ENCODE results near the gene OR8B2. TPM values are rescaled to one million over a fixed set of nuclear protein-coding genes. Genes with fewer than 3 reads are reported as not detected.

Gene OR8B2, protein sequence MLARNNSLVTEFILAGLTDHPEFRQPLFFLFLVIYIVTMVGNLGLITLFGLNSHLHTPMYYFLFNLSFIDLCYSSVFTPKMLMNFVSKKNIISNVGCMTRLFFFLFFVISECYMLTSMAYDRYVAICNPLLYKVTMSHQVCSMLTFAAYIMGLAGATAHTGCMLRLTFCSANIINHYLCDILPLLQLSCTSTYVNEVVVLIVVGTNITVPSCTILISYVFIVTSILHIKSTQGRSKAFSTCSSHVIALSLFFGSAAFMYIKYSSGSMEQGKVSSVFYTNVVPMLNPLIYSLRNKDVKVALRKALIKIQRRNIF
- total RNA-seq = not detected in 2 replicates

DNA sequence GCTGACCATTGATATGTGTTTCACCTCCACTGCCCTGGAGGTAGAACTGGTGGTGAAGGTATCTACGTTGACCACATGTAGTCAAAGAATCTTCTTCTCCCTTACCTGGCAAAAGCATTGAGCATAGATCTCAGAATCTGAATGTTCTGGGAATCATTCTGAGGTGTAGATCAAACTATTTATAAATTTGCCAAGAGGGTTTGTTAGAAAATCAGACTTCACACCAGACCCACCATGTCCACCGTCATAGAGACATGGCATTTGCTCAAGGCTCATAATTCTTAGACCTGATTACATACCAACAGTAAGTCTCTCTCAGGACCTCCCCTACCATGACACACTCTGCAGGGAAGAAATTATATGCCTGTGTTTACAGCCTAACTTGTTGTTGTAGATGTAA is at the start of gene OR8B2:
Gene OR8B2 (minus strand): TSS at position 101 of the 400 bp plus-strand sequence. CDS start 1,156 bp downstream, outside the sequence.
- POLR2A ChIA-PET = no interaction called here
- CTCF ChIA-PET = no interaction called here
- Mint-ChIP-seq H3K9me3 (no peaks in the 10 kb centered on the region), H3K4me1 (no peaks in the 10 kb centered on the region), H3K36me3 (ENCODE audit: low read depth) (no peaks in the 10 kb centered on the region), H3K27ac (no peak within 1 kb of the TSS), H3K4me3 (no peak within 1 kb of the TSS), H3K27me3 (peaks cover 3% of the 10 kb centered on the region)
- TF ChIP-seq, protein P1, sequence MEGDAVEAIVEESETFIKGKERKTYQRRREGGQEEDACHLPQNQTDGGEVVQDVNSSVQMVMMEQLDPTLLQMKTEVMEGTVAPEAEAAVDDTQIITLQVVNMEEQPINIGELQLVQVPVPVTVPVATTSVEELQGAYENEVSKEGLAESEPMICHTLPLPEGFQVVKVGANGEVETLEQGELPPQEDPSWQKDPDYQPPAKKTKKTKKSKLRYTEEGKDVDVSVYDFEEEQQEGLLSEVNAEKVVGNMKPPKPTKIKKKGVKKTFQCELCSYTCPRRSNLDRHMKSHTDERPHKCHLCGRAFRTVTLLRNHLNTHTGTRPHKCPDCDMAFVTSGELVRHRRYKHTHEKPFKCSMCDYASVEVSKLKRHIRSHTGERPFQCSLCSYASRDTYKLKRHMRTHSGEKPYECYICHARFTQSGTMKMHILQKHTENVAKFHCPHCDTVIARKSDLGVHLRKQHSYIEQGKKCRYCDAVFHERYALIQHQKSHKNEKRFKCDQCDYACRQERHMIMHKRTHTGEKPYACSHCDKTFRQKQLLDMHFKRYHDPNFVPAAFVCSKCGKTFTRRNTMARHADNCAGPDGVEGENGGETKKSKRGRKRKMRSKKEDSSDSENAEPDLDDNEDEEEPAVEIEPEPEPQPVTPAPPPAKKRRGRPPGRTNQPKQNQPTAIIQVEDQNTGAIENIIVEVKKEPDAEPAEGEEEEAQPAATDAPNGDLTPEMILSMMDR (IDR thresholded peaks at IDR 0.05) = no peak
- DNase-seq (no peak), ATAC-seq (ENCODE audit: low read depth) (no peak)
- intact Hi-C loops (cut with micrococcal nuclease) = no loop called here

DNA sequence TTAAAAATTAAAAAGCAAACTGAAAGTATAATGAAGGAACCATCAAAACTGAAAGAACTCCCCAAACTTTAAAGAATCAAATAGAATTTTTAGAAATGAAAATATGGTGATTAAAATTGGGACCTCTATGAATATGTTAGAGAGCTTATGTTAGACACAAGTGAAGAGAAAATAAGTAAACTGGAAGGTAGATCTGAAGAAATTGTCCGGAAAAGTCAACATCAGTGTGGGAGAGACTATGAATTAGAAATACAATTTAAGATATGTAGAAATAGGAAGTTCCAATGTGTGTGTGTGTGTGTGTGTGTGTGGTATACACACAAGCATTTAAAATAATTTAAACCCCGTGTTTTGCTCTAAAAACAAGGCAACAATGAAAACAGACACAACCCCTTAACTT is 45.3 kb upstream of the OR8B2 start:
- peaks cover 4% of the 10 kb centered on the region for H3K27me3 Mint-ChIP-seq
- DNase-seq (no peak), ATAC-seq (ENCODE audit: low read depth) (no peak)
- CTCF ChIA-PET = no interaction called here
- TF ChIP-seq, protein P1 (IDR thresholded peaks at IDR 0.05) = no peak
- intact Hi-C loops (cut with micrococcal nuclease) = loop anchor here (10.0 kb wide), 1 partner anchor 1035 kb away; no protein-coding TSS in a partner anchor
- H3K9me3 Mint-ChIP-seq = peaks cover 7% of the 10 kb centered on the region
- POLR2A ChIA-PET = no interaction called here
- no peaks in the 10 kb centered on the region for H3K36me3 Mint-ChIP-seq (ENCODE audit: low read depth)
- H3K4me1 Mint-ChIP-seq = no peaks in the 10 kb centered on the region
- no peak overlapping the region for H3K27ac Mint-ChIP-seq
- H3K4me3 Mint-ChIP-seq = no peak overlapping the region

DNA sequence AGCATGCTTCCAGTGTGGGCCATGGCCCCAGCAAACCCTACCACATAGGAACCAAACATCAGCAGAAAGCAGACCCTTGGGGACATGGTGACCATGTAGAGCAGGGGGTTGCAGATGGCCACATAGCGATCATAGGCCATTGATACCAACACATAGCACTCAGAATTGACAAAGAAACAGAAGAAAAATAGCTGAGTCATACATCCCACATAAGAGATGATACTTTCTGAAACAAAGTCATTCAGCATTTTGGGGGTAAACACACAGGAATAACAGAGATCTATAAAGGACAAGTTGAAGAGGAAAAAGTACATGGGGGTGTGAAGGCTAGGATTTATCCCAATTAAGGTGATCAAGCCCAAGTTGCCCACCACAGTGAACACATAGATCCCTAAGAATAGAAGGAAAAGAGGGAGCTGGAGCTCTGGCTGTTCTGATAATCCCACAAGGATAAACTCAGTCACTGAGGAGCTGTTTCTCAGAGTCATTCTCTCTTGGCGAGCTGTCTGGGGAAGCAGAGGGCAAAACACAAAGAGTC is 40.2 kb upstream of the OR8B2 start, which contains the start of gene OR8B4:
Gene OR8B4 (minus strand): TSS at position 488 of the 538 bp plus-strand sequence. CDS start 0 bp downstream, at position 488.
- TF ChIP-seq, protein P1 (IDR thresholded peaks at IDR 0.05) = no peak
- Mint-ChIP-seq H3K27ac (no peak within 1 kb of the TSS), H3K36me3 (ENCODE audit: low read depth) (no peaks in the 10 kb centered on the region), H3K4me1 (no peaks in the 10 kb centered on the region), H3K9me3 (peaks cover 3% of the 10 kb centered on the region), H3K4me3 (no peak within 1 kb of the TSS), H3K27me3 (peaks cover 21% of the 10 kb centered on the region)
- DNase-seq (no peak), ATAC-seq (ENCODE audit: low read depth) (no peak)
- POLR2A ChIA-PET = no interaction called here
- intact Hi-C loops (cut with micrococcal nuclease) = loop anchor here (10.0 kb wide), 1 partner anchor 1030 kb away; no protein-coding TSS in a partner anchor
- CTCF ChIA-PET = no interaction called here

DNA sequence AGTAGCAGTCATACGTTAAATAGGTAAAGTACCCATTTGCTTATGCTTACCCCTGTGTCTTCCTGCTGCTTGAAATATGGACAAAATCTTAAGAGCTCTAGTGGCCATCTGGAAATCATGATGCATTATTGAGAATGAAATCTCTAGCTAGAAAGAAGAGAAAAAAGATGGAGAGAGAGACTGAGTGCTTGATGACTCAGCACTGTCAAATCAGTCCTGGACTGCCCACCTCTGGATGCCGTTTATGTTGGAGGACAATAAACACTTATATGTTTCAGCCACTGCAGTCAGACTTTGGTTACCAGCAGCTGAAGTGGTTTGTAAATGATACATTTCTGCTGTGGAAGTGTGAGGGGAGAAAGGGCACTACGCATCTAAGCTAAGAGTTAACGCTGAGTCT is 36.7 kb upstream of the OR8B2 start:
- intact Hi-C loops (cut with micrococcal nuclease) = loop anchor here (10.0 kb wide), 1 partner anchor 1026 kb away; no protein-coding TSS in a partner anchor
- DNase-seq (no peak), ATAC-seq (ENCODE audit: low read depth) (no peak)
- Mint-ChIP-seq H3K36me3 (ENCODE audit: low read depth) (no peaks in the 10 kb centered on the region), H3K4me3 (no peak overlapping the region), H3K27ac (no peak overlapping the region), H3K9me3 (no peaks in the 10 kb centered on the region), H3K27me3 (peaks cover 28% of the 10 kb centered on the region), H3K4me1 (no peaks in the 10 kb centered on the region)
- TF ChIP-seq, protein P1 (IDR thresholded peaks at IDR 0.05) = no peak
- POLR2A ChIA-PET = no interaction called here
- CTCF ChIA-PET = no interaction called here

DNA sequence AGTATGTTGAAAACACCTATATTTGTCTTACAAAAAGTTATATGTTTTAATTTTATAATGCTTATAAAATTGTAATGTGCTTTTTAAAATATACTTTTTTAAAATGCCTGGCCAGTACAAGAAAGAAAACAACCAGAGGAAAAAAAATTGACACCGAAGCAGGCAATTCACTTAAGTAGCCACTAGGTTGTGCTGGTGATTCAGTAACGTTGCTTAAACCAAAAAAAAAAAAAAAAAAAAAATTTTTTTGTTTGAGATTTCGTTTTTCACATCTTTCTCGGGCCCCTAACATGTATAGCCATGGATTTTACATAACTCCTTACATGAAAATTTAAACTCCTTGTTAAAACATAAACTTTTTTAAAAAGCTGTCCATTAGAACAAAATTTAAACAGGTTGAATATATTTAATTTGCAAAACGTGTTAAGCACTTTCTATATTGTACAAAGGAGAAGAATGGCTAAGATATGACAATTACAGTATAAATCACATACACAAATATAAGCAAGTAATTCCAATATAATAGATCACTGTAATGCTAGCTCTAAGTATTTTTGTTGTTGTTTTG is 31.1 kb upstream of the OR8B2 start:
- ChIA-PET CTCF (interaction anchor here (1.5 kb wide), 1 partner anchor 170 kb away, joined by 7 read pairs; no protein-coding TSS in a partner anchor), POLR2A (no interaction called here)
- ATAC-seq (ENCODE audit: low read depth) (no peak), DNase-seq (no peak)
- intact Hi-C loops (cut with micrococcal nuclease) = loop anchor here (1.0 to 10.0 kb wide), 3 partner anchors 171 to 449 kb away; partner anchors contain the start of gene ROBO3
- no peak overlapping the region for H3K4me3 Mint-ChIP-seq
- peaks cover 15% of the 10 kb centered on the region for H3K27me3 Mint-ChIP-seq
- TF ChIP-seq, protein P1 (IDR thresholded peaks at IDR 0.05) = no peak
- H3K36me3 Mint-ChIP-seq (ENCODE audit: low read depth) = no peaks in the 10 kb centered on the region
- no peaks in the 10 kb centered on the region for H3K4me1 Mint-ChIP-seq
- H3K27ac Mint-ChIP-seq = no peak overlapping the region
- no peaks in the 10 kb centered on the region for H3K9me3 Mint-ChIP-seq
